Measurements from ENCODE around the gene MRPL32.

Gene MRPL32

GRCh38 chr7:42932811-42933591 is 825 bp downstream of the MRPL32 start:
- peak; percentile 24 for DNase-seq
- H3K4me2 ChIP-seq (ENCODE audit: insufficient read depth, low read length), result peak overlapping the region; percentile 91
- peak overlapping the region; percentile 94 for H3K9ac ChIP-seq (ENCODE audit: low read depth, low read length)
- no peaks in the 10 kb centered on the region for H3K9me3 ChIP-seq (ENCODE audit: insufficient read depth, low read length, severe bottlenecking)
- peaks cover 76% of the 10 kb centered on the region for H3K79me2 ChIP-seq (ENCODE audit: insufficient read depth, low read length)
- H3K4me3 ChIP-seq (ENCODE audit: low read depth in 1 of 2, low read length in 2 of 2), result peak overlapping the region; percentile 79 to 93
- peaks cover 45% of the 10 kb centered on the region for H3K36me3 ChIP-seq (ENCODE audit: insufficient read depth, low read length)
- TF ChIP-seq, protein P1, sequence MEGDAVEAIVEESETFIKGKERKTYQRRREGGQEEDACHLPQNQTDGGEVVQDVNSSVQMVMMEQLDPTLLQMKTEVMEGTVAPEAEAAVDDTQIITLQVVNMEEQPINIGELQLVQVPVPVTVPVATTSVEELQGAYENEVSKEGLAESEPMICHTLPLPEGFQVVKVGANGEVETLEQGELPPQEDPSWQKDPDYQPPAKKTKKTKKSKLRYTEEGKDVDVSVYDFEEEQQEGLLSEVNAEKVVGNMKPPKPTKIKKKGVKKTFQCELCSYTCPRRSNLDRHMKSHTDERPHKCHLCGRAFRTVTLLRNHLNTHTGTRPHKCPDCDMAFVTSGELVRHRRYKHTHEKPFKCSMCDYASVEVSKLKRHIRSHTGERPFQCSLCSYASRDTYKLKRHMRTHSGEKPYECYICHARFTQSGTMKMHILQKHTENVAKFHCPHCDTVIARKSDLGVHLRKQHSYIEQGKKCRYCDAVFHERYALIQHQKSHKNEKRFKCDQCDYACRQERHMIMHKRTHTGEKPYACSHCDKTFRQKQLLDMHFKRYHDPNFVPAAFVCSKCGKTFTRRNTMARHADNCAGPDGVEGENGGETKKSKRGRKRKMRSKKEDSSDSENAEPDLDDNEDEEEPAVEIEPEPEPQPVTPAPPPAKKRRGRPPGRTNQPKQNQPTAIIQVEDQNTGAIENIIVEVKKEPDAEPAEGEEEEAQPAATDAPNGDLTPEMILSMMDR (IDR thresholded peaks at IDR 0.05; ENCODE audit: borderline replicate concordance, extremely low read depth, low read length, poor library complexity, severe bottlenecking), result no peak
- no peak for TF ChIP-seq EZH2 (IDR thresholded peaks at IDR 0.05; ENCODE audit: borderline replicate concordance, low read depth, low read length, severe bottlenecking)
- H3K4me1 ChIP-seq (ENCODE audit: insufficient read depth, low read length), result peaks cover 49% of the 10 kb centered on the region
- H3K27me3 ChIP-seq (ENCODE audit: insufficient read depth, low read length, poor library complexity), result no peaks in the 10 kb centered on the region
- peak; percentile 27; the same call in 1 of the 3 replicates for ATAC-seq (ENCODE audit: insufficient read depth, low read depth)
- peaks cover 35% of the 10 kb centered on the region for H4K20me1 ChIP-seq (ENCODE audit: insufficient read depth, low read length)
- H3K27ac ChIP-seq (ENCODE audit: low read length), result peak overlapping the region; percentile 75
- peak overlapping the region; percentile 94 for H2AFZ ChIP-seq (ENCODE audit: low read depth, low read length)

DNA sequence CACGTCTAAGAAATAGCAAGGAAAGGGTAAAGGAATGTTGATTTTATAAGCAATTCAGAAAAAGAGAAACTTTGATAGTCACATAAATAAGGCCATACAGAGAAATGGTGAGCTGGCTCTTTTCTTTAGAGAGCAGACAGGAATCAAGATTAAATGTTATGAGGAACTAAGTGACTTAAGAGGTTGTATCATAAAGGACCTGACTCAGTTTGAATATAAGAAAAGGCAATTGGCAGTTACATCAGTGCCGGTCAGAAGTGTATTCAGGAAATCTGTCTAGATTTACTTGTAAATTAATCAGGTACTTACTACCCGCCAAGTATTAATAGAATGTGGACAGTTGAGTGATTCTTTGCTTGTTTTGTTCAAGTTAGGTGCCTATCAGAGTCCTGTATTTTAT is 2.1 kb downstream of the MRPL32 start:
- DNase-seq (no peak), ATAC-seq (ENCODE audit: insufficient read depth, low read depth) (no peak)
- Histone ChIP-seq H3K4me3 (ENCODE audit: low read depth in 1 of 2, low read length in 2 of 2) (no peak overlapping the region), H3K9me3 (ENCODE audit: insufficient read depth, low read length, severe bottlenecking) (no peaks in the 10 kb centered on the region), H2AFZ (ENCODE audit: low read depth, low read length) (no peak overlapping the region), H3K36me3 (ENCODE audit: insufficient read depth, low read length) (peaks cover 52% of the 10 kb centered on the region), H3K27me3 (ENCODE audit: insufficient read depth, low read length, poor library complexity) (no peaks in the 10 kb centered on the region), H3K27ac (ENCODE audit: low read length) (no peak overlapping the region), H3K9ac (ENCODE audit: low read depth, low read length) (no peak overlapping the region), H3K4me1 (ENCODE audit: insufficient read depth, low read length) (peaks cover 36% of the 10 kb centered on the region), H4K20me1 (ENCODE audit: insufficient read depth, low read length) (peaks cover 22% of the 10 kb centered on the region), H3K4me2 (ENCODE audit: insufficient read depth, low read length) (peak overlapping the region; percentile 91; the same call in 1 of the 2 replicates), H3K79me2 (ENCODE audit: insufficient read depth, low read length) (peaks cover 63% of the 10 kb centered on the region)
- no peak for TF ChIP-seq EZH2 (IDR thresholded peaks at IDR 0.05; ENCODE audit: borderline replicate concordance, low read depth, low read length, severe bottlenecking)
- TF ChIP-seq, protein P1 (IDR thresholded peaks at IDR 0.05; ENCODE audit: borderline replicate concordance, extremely low read depth, low read length, poor library complexity, severe bottlenecking), result no peak

GRCh38 chr7:42935861-42936260 is 3.7 kb downstream of the MRPL32 start:
- ATAC-seq (ENCODE audit: insufficient read depth, low read depth), result no peak

More at GRCh38 chr7:42935861-42936260, 3.7 kb downstream of the MRPL32 start:
- no peaks in the 10 kb centered on the region for H3K9me3 ChIP-seq (ENCODE audit: insufficient read depth, low read length, severe bottlenecking)
- no peak overlapping the region for H3K27ac ChIP-seq (ENCODE audit: low read length)
- no peak overlapping the region for H3K4me3 ChIP-seq (ENCODE audit: low read depth in 1 of 2, low read length in 2 of 2)
- no peak overlapping the region for H3K9ac ChIP-seq (ENCODE audit: low read depth, low read length)
- no peak overlapping the region for H2AFZ ChIP-seq (ENCODE audit: low read depth, low read length)
- TF ChIP-seq, protein P1 (IDR thresholded peaks at IDR 0.05; ENCODE audit: borderline replicate concordance, extremely low read depth, low read length, poor library complexity, severe bottlenecking), result no peak
- no peak for TF ChIP-seq EZH2 (IDR thresholded peaks at IDR 0.05; ENCODE audit: borderline replicate concordance, low read depth, low read length, severe bottlenecking)
- H3K27me3 ChIP-seq (ENCODE audit: insufficient read depth, low read length, poor library complexity), result no peaks in the 10 kb centered on the region
- no peak for DNase-seq
- H3K4me2 ChIP-seq (ENCODE audit: insufficient read depth, low read length), result peak overlapping the region; percentile 17; the same call in 1 of the 2 replicates
- peaks cover 44% of the 10 kb centered on the region for H3K36me3 ChIP-seq (ENCODE audit: insufficient read depth, low read length)
- peaks cover 8% of the 10 kb centered on the region for H4K20me1 ChIP-seq (ENCODE audit: insufficient read depth, low read length)
- H3K4me1 ChIP-seq (ENCODE audit: insufficient read depth, low read length), result peaks cover 20% of the 10 kb centered on the region
- peaks cover 48% of the 10 kb centered on the region for H3K79me2 ChIP-seq (ENCODE audit: insufficient read depth, low read length)
